Measurements from ENCODE around the gene SIX2. TPM values are rescaled to one million over a fixed set of nuclear protein-coding genes. Genes with fewer than 3 reads are reported as not detected.

The SIX2 gene
- total RNA-seq, 1 experiment from 2014 or later: not detected

DNA sequence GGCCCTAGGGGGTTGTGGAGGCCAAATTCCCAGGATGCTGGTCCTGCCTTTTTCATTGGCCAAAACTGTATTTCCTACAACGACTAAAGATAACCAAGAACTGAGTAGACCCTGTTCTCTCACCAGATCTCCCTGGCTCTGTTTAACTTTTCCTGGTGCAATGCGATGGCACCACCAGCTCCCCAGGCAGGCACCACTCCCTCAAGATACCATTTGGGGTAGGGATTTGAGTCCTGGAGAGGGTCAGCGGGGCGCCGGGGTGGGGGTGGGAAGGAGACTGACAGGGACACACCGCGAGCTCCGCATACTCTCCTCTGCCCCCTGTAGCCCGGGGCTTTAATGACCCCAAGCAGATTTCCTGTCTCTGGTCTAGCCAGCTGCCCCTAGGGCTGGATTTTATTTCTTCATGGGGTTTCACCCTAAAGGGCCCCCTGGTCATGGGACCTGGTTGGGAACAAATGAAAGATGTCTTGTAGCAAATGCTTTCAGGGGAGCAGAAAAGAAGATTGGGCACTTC is 7.3 kb downstream of the SIX2 start:
- no peak for DNase-seq (ENCODE audit: low spot score)

DNA sequence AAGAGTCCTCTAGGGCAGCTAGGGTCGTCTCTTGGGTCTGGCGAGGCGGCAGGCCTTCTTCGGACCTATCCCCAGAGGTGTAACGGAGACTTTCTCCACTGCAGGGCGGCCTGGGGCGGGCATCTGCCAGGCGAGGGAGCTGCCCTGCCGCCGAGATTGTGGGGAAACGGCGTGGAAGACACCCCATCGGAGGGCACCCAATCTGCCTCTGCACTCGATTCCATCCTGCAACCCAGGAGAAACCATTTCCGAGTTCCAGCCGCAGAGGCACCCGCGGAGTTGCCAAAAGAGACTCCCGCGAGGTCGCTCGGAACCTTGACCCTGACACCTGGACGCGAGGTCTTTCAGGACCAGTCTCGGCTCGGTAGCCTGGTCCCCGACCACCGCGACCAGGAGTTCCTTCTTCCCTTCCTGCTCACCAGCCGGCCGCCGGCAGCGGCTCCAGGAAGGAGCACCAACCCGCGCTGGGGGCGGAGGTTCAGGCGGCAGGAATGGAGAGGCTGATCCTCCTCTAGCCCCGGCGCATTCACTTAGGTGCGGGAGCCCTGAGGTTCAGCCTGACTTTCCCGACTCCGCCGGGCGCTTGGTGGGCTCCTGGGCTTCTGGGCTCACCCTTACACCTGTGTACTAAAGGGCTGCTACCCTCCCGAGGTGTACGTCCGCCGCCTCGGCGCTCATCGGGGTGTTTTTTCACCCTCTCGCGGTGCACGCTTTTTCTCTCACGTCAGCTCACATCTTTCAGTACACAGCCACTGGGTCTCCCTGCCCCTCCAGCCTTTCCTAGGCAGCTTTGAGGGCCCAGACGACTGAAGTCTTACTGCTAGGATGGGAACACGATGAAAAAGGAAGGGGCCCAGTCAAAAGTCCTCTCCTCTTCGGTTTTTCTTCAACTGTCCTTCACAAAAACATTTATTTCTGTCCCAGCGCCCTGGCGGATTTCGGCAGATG is 8.1 kb downstream of the SIX2 start:
- DNase-seq (ENCODE audit: low spot score): no peak

DNA sequence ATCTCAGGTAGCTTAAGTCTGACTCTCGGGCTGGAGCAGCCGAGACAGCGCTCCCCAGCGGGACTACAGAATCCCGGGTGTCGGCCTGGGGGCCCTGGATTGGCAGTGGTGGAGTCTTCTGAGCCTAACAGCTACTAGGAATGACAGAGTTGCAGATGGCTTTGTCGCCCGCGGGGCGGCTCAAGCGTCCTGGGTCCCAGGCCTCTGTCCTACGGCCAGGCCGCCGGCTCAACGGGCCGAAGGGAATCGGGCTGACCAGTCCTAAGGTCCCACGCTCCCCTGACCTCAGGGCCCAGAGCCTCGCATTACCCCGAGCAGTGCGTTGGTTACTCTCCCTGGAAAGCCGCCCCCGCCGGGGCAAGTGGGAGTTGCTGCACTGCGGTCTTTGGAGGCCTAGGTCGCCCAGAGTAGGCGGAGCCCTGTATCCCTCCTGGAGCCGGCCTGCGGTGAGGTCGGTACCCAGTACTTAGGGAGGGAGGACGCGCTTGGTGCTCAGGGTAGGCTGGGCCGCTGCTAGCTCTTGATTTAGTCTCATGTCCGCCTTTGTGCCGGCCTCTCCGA is 8.8 kb downstream of the SIX2 start:
- DNase-seq (ENCODE audit: low spot score): no peak

DNA sequence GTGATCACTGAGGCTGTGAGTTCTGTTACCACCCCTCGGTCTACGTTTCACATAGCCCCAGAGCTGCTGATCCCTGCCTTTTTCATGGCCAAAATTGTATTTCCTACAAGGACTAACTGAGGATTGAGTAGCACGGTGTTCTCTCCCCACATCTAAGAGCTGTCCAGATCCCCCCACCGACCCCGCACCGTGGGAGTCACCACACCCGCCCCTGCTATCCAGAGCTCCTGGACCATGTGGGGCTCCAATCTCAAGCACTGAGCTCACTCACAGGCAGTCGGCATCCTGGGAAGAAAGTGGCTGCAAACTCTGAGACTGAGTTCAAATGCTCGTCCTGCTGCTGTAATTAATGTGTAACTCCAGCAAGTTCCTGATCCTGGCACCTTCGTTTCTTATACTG is 9.7 kb downstream of the SIX2 start:
- DNase-seq (ENCODE audit: low spot score): no peak

DNA sequence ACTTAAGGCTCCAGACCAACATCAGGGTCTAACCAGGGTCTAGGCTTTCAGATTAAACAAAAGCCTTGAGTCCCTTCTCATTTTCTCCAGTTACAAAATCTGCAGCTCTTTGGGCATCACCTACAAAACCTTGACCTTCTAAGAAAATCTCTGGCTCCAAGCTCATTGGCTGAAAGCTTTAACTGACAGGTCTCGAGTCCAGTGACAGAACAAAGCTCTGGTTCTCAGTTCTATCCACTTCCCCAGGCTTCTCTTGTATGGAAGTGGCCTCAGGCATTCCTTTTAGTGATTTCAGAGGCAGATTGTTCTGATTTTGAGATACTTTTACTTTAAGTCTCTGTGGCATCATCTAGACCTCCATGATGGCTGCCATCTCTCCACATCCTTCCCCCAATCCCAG is 11.3 kb downstream of the SIX2 start:
- DNase-seq (ENCODE audit: low spot score): no peak

DNA sequence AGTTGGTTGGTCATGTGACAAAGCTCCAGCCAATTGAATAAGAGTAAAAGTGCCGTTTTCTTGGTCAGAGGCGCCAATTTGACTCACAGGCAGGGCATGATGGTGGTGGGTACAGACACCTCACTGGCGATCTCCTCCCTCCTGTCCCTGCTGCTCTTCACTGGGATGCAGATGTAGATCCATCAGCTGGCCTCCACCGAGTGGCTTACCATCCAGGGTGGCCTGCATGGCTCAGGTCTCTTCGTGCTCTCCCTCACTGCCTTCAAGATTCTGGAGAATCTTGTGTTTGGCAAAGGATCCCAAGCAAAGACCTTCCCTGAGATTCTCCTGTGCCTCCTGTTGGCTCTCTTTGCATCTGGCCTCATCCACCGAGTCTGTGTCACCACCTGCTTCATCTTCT is 12.9 kb downstream of the SIX2 start:
- no peak for DNase-seq (ENCODE audit: low spot score)

DNA sequence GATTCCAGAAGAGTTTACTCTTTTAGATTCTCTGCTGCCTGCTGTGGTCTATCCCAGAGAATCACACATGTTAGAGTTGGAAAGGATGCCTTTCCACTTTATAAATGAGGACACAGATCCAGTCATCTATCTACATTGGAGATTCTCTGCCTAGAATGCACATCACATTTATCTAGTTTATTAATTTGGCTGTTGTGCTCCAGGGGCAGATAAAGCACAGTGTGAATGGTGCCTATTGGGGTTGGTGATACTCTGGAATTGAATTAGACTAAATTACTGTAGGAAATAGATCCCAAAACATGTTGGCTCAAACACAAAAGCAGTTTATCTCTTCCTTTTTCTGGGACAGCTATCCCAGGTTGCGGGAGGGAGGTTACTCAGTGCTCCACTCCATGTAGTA is 14.9 kb downstream of the SIX2 start:
- no peak for DNase-seq (ENCODE audit: low spot score)

DNA sequence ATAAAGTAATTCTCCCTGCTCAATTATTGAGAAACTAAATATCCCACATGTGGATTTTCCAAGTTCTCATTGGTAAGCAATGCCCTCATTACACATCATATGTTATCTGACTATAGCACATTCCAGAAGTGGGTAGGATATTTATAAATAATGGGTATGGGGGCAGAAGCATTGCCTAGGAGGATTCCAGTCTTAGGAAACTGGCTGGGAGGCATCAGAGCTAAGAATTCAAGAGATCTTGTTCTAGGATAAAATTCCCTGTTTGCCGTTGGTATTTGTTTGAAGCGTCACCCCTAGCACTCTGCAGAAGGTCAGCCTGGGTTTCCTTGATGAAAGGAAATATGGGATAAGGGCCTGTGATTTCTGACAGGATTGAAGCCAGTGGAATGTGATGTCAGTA is 20.1 kb downstream of the SIX2 start:
- DNase-seq (ENCODE audit: low spot score): no peak

DNA sequence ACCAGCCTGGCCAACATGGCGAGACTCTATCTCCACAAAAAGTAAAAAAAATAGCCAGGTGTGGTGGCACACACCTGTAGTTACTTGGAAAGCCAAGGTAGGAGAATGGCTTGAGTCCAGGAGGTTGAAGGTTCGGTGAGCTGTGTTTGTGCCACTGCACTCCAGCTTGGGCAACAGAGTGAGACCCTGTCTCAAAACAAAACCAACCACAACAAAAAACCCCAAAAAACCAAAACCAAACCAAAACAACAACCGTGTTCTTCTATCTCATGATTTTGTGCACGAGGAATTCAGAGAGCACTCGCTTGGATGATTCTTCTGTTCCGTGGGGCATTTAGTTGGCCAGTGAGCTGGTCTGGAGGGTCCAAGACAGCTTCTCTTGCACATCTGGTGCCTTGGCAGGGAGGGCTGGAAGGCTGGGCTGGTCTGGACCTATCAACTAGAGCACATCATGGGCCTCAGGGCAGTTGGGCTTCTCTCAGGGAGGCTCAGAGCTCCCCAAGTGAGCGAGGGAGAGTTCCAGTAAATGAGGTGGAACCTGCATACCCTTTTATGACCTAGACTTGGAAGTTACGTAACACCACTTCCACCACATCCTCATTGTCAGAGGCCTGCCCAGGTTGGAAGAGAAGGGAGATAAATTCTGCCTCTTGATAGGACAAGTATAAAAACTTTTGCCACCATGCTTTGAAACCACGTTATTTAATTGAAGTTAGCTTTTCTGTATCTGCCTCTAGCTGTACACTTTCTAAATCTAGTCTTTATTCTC is 25.2 kb downstream of the SIX2 start:
- DNase-seq (ENCODE audit: low spot score): no peak

DNA sequence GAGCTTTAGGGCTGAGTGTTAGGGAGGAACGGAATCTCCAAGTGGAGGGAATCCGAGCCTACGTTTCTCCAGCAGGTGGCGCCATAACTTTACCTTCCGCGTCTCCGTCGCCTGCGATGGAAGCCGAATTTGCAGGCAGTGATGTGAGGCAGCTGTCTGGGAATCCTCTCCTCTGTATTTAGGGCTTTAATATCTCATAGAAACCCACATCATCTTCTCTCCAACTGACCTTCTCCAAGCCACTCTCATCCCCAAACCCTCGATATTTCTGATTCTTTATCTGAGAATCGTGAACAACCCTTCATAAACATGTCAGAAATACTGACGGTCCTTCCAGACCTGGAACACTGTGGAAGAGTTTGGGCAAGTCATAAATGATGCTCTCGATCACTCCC is 27.5 kb downstream of the SIX2 start:
- DNase-seq (ENCODE audit: low spot score): peak; percentile 58

DNA sequence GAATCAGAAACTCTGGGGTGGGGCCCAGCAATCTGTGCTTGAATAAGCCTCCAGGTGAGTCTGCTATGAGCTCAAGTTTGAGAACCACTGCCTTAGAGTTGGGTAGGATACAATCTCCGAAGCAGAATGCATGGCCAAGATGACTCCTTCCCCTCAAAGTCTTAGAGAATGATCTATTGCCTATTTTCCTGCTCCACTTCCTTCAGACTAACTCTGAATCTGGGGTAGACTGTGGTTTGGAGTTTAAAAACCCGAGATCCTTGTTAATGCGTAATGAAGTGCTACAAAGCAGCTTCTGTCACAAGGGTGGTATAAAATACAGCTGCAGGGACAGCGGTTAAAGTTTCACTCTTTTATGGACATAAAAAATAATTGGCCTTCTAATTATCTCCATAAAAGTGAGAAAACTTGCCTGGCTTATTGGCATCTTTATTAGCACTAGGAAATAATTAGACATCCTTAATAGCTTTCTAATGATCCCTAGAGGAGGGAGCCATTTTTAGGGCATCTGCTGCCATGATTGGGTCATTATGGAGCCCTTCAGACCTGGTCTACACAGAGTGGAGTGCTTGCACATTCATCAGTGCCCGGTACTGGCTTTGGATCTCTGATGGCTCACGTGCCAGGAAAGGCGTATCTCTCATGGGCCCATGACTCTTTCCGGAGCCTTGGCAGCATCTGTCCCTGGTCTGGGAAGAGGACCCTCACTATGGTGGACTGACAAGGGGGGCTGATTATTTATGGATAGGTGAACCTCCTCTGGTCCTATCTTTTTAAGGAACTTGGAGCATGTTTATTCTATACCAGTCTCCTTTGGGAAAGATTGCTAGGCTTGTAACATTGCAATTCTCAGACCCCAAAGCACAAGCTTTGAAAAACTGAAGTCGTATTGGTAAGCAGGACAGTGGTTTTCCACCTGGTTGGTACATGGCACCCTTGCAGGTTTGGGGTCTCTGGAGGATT is 28.2 kb downstream of the SIX2 start:
- no peak for DNase-seq (ENCODE audit: low spot score)

DNA sequence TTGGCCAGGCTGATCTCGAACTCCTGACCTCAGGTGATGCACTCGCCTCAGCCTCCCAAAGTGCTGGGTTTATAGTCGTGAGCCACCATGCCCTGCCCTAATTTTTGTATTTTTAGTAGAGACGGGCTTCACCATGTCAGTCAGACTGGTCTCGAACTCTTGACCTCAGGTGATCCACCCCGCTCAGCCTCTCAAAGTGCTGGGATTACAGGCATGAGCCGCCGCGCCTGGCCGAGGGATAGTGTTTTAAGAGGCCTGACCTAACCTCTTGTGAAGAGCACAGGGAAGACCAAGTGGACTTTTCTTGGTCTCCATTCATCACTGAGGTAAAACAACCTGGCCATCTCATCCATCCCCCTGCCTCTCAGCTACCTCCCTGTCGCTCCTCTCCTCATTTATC is 29.7 kb downstream of the SIX2 start:
- DNase-seq (ENCODE audit: low spot score): no peak

DNA sequence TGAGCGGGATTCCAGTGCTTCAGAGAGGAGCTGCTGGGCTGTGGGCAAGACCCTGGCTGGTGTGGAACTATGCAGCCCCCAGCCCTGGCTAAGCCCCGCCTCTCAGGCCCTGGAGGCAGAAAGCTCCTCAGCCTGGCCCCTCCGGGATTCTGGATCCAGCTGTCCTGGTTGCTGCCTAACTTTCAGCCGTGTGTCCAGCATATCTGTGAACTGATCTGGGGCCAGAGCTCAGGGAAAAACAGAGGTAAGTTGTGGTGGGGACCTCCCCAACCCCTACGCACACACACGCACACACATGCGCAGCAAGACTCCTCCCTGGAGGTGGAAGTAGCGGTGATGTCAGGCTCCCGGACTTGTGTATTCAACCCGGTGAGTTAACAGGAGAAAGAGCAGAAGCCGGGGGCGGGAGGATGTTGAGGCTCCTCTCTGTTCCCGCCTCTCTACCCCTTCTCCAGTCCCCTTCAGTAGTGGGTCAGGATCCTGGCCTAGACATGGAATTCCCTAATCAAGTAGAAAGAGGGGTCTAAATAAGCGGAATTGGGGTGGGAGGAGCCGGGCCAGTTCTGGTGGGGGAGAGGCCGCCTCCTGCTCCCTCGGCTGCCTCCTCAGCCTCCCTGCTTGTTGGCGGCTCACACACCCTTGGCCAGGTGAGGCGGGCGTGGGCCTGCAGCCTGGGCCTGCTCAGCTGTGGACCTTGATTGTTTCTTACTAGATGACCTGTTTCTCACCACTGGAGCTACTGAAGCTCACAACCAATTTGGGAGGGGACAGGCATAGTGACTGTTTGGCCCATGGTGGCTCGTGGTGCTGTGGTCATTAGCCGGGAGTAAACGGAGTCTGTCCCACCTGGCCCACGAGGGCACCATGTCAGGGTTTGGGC is 33.4 kb downstream of the SIX2 start:
- DNase-seq (ENCODE audit: low spot score): no peak

DNA sequence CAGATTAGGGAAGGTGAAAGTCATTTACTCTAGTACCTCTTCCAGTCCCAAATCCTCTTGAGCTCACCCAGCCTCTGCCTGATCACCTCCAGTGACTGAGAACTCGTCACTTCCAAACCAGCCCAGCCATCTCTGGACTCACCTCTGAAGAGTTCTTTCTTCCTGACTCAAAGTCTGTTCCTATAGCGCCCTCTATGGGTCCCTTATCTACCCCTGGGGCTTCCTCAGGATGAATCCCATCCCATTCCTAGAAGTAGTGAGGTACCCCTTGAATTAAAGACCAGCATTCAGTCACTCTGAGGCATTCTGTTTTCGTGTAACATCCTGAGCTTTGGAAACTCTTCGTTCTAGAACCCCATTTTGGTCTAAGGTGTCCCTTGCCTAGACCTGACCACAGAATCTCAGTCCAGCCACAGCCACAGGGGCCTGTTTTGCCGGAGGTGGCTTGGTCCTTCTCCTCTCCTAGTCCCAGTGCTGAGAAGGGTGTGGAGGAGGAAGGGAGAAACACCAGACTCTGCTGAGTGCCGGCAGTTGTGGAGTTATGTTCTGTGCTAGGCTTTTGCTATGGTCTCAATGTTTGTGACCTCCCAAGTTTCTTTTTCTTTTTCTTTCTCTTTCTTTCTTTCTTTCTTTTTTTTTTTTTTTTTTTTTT is 35.1 kb downstream of the SIX2 start:
- DNase-seq (ENCODE audit: low spot score): peak; percentile 59

DNA sequence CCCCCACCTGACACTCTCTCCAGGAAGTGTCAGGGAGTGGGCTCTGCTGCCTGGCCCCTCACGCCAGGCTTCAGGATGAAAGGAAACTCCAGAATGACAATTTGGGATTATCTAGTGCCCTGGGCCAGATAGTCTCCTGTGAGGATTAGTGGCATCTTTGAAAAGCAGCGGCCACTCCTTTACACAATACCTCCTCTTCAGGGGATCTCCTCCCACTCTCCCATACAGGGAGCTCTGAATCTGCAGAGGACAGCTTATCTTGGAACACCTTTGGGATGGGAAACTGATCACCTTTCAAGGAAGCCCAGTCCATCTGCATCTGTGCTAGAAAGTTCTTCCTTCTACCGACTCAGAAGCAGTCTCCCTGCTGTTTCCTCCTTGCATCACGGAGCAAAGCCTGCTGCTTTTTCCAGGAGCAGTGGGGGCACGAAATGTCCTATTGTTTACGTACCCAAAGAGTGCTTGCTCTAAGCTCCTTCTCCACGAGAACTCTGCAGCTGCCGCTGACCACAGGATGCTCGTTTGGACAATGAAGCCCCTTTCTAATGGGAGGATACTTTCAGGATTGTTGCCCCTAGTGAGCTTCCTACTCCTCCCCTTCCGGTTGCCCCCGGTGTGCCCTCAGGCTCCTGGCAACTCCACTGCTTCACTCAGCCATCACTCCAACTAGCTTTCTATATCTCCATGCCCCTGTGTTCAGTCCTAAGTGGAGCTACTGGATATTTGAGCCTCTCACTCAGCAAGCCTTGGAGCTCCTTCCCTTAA is 36.3 kb downstream of the SIX2 start:
- DNase-seq (ENCODE audit: low spot score): no peak

DNA sequence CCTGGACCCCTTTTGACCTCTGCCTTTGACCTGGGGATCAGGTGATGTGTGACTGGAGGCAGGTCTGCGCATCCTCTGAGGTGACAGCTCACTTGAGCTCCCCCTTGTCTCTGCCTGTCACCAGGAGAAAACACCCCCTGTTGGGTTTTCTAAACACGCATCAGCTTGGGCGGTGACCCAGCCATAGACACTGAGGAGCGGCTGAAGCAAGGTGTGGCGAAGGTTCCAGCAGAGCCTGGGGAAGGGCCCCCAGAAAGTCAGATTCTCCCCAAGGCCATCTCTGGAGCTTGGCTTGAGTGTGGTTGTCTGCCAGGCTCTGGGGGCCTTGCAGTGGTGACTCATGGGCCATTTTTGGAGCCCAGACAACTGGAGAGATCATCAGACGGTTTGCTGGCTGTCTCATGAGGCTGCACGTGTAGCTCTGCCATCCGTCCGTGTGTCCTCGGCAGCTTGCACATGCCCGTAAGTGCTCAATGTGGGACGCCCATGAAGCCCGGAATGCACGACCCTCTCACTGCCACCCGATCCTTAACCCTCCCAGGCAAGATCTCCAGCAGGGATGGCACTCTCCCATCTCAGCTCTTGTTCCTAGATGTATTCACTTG is 38.3 kb downstream of the SIX2 start:
- peak; percentile 49 for DNase-seq (ENCODE audit: low spot score)

DNA sequence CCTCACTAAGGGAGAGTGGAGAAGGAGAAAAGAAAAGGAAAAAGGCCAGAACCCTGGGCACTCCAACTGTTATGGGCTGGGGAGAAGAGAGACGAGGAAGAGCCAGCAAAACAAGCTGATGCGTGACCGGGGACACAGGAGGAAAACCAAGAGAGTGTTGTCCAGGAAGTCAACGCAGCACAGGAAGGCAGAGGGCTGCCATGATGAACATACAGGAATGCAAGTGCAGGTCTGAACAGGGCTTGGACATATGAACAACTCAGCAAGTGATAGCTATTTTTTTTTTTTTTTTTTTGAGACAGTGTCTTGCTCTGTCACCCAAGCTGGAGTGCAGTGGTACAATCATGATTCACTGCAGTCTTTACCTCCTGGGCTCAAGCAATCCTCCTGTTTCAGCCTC is 39.3 kb downstream of the SIX2 start:
- no peak for DNase-seq (ENCODE audit: low spot score)

DNA sequence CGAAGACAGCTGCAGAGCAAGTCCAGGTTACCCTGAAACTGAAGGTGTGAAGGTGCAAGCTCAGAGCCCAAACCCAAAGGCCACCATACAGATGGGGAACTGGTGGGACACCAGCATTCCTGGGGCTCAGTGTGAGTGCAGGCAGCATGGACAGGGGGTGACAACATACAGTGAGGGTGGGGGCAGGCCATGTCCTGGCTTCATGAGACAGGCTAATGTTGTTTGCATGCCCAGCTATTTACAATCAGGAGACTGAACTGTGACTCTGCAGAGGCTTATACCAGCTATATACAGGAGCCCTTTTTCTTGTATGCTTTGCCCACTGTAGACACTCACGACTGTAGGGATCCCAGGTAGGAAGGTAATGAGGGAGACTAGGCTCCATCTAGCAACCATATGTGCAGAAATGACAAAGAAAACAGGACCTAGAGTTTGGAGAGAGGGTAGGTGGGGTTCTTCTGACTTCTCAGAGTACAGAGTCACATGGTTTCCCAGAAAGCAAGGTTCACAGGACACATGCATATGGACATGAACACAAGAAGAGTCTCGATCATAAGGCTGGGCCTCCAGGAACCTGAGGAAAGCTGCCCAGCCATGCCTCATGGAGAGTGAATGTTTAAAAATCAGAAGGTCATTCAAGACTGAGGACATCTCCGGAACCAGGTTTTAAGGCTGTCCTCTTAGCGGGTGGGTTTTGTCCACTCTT is 41.4 kb downstream of the SIX2 start:
- DNase-seq (ENCODE audit: low spot score): no peak
